Activated naive CD4-positive, alpha-beta T cell (primary cell): ENCODE measurements around the gene SLC1A2.
"Not testable (repeated sequence)": the region's sequence is repeated elsewhere in the genome, so short reads cannot be mapped to it uniquely, and the experiment has no call there.

ENCODE experiments used
- DNase-seq, 4 experiments: peaks; one replicate each; lab custom pipeline; 2025; lab: John Stamatoyannopoulos, UW

Gene SLC1A2

GRCh38 chr11:35242412-35243242 lies 176.7 kb downstream of the SLC1A2 start:
- DNase-seq: no peak

GRCh38 chr11:35241531-35241930 lies 177.8 kb downstream of the SLC1A2 start:
- no peak for DNase-seq

GRCh38 chr11:35241083-35241482 lies 178.3 kb downstream of the SLC1A2 start:
- DNase-seq: no peak

GRCh38 chr11:35239471-35240075 lies 179.8 kb downstream of the SLC1A2 start:
- no peak for DNase-seq

GRCh38 chr11:35238882-35239281 lies 180.5 kb downstream of the SLC1A2 start:
- no peak for DNase-seq

- DNase-seq: no peak
Measured at GRCh38 chr11:35237860-35238715, 181.3 kb downstream of the SLC1A2 start.

GRCh38 chr11:35237351-35237750 lies 182.0 kb downstream of the SLC1A2 start:
- no peak for DNase-seq

GRCh38 chr11:35236667-35237003 lies 182.7 kb downstream of the SLC1A2 start:
- DNase-seq: no peak

GRCh38 chr11:35235936-35236666 lies 183.3 kb downstream of the SLC1A2 start:
- DNase-seq: peak in 1 of 4 experiments; percentile 19

- DNase-seq: no peak
Measured at GRCh38 chr11:35235498-35235897, 183.9 kb downstream of the SLC1A2 start.

GRCh38 chr11:35235157-35235468 lies 184.2 kb downstream of the SLC1A2 start:
- no peak for DNase-seq

GRCh38 chr11:35234460-35235156 lies 184.8 kb downstream of the SLC1A2 start:
- no peak for DNase-seq

- DNase-seq: no peak
Measured at GRCh38 chr11:35233518-35233917, 185.8 kb downstream of the SLC1A2 start.

- DNase-seq: no peak
Measured at GRCh38 chr11:35232891-35233330, 186.4 kb downstream of the SLC1A2 start.

- no peak for DNase-seq
Measured at GRCh38 chr11:35231076-35231860, 188.1 kb downstream of the SLC1A2 start.

- no peak for DNase-seq
Measured at GRCh38 chr11:35230388-35230787, 189.0 kb downstream of the SLC1A2 start.

GRCh38 chr11:35228328-35228725 lies 191.0 kb downstream of the SLC1A2 start:
- no peak for DNase-seq

- DNase-seq: no peak
Measured at GRCh38 chr11:35227576-35228327, 191.6 kb downstream of the SLC1A2 start.

- DNase-seq: not testable (repeated sequence)
Measured at GRCh38 chr11:35226756-35227155, 192.6 kb downstream of the SLC1A2 start.

- DNase-seq: no peak
Measured at GRCh38 chr11:35225946-35226520, 193.3 kb downstream of the SLC1A2 start.
